NCI-H2227 (cell line): Measurements from ENCODE around the gene CACNG4.
"Not testable (repeated sequence)": the region's sequence is repeated elsewhere in the genome, so short reads cannot be mapped to it uniquely, and the experiment has no call there.

Experiments used
- DNase-seq: peaks from one replicate; lab custom pipeline; 2025; ENCODE audit not compliant: unreplicated experiment; lab: John Stamatoyannopoulos, UW

The CACNG4 gene

DNA sequence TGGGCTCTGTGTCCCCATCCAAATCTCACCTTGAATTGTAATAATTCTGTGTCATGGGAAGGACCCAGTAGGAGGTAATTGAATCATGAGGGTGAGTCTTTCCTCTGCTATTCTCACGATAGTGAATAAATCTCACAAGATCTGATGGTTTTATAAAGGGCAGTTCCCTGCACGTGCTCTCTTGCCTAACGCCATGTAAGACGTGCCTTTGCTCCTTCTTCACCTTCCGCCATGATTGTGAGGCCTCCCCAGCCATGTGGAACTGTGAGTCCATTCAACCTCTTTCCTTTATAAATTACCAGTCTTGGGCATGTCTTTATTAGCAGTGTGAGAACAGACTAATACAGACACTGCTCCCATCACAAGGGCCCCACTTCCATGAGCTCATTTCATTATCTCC, 76.6 kb downstream of the CACNG4 start:
- DNase-seq: not testable (repeated sequence)

DNA sequence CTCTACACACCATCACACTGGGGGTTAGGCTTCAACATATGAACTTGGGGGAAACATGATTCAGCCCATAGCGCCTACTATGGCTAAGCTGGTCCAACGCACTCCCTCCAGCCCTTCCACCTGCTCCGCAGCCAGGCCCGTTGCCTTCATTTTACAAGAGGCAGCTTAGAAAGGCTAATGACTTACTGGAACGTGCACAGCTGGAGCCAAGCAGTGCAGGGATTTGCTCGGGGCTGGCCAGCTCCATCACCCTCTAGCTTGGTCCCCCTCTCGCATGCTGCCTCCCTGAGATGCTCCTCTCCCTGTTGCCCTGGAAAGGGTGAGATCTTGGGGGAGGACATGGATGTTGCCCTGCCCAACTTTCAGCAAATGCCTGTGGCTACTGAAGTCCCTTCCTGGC, 77.0 kb downstream of the CACNG4 start:
- no peak for DNase-seq

DNA sequence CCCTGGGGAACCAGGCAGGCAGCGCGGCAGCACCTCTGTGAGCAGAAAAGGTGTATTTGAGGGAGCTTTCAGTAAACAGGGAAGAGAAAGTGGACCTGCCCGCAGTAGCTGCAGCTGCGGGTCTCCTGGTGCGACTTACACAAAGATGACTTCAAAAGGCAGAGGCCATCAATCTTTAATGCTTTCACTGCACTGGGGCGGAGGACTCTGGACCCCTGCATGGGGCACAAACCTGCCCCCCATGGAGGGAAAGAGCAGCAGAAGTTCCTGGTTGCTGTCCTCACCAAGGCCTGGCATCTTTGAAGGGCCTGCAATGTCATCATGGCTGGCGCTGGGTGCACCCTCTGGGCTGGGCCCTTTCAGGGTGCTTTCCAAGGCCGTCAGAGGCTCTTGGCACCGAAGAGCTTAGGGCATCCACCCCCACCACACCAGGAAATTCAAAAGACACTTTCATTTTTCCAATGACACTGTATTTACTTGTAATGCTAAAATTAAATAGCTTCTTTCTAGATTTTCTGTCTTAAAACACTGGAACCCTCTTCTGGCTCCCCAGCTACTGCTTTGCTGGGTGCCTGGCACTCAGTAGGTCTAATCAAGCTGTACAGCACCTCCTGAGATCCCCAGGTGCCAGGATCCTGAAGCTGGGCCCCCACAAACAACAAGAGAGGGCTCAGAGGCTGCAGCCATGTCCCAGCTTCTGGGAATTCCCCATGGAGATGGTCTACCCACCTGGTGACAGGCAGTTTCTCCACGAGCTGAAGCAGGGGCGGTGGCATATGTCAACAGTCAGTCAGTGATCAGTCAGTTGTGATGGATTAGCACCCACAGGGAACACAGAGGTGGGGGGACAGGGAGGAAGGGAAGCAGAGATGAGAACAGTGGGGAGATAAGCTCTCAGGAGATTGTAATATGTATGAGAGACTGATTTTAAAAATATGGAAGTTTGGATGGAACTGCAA, 77.7 kb downstream of the CACNG4 start:
- no peak for DNase-seq

DNA sequence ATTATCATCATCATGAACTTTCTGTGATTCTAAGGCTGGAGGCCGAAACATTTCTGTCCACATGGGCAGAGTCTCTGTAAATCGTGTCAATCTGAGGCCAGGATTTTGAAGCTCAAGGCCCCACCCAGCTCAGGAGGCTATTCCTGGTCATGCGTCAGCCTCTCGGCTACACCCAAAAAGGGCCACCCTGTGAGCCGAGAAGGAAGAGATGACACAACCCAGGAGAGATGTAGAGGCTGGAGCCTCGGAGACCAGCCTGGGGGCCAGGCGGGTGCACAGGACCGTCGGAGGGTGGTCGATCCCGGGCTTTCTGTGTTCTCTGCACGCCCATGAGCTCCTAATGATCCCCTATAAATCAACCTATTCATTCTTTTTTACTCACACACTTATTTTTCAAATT, 78.8 kb downstream of the CACNG4 start:
- no peak for DNase-seq

DNA sequence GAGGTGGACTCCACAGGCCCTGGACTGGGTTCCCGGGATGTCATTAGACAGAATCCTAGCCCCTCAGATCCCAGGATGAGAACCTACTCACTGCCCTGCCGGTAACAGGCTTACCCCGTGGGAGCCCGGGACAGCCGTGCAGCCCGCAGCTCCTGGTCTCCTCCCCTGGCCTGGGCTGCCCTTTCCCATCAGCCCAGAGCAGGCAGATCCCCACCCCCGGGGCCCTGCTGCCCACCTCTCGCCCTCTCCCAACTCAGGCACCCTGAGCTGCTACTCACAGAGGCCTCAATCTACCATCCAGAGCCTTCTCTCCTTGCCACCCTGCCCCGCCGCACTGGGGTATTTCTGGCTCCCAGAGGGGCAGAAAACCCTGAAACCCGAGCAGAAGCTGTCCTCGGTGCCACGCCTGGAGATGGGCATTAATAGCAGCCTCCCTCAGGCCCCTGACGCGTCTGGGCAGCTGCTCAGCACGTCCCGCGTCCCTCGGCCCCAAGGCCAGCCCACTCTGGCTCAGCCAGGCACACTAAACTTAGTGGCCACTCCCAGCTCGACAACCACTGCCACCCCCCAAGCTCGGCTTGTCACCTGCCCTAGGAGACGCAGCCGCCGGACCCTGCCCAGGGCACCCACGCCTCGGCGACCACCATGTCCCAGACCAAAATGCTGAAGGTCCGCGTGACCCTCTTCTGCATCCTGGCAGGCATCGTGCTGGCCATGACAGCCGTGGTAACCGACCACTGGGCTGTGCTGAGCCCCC, 79.7 kb downstream of the CACNG4 start, which contains the start of gene CACNG1:
Gene CACNG1, plus strand, starts transcription at position 539 of the 757 bp plus-strand sequence. Its CDS starts 107 bp downstream, at position 646.
- no peak for DNase-seq

DNA sequence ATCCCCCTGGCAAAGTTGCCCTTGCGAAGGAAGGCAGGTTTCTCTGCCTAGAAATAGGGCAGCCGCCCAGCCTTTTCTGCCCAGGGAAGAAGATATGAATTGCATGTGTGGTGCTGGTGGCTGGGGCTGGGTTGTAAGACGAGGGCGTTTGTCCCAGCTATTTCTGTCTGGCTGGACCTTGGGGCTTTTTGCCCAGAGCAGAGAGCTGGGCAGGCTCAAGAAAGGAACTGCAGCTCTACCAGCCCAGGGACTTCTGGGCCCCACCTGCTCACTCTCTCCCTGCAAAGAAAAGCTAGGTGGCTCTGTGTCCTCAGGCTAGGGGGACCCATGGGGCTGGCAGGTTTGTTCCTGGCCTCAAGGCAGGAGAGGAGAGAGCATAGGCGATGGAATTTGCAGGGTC, 80.4 kb downstream of the CACNG4 start:
- no peak for DNase-seq

DNA sequence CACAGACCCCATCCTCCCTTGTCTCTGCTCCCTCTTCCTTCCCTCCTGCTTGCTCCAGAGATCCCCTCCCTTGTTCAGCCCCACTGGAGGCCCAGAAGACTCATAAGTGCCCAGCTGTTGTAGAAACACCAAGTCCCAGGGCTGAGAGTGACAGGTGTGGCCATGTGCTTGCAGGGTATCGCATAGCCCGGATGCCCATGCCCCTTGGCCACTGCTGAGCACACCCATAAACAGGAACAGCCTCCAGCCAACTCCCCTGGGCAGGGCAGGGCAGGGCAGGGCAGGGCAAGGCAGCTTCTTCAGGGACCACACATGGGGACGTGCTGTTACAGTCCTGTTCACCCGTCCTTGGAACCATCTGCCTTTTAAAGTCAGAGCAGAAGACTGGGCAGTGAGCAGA, 81.9 kb downstream of the CACNG4 start:
- no peak for DNase-seq

DNA sequence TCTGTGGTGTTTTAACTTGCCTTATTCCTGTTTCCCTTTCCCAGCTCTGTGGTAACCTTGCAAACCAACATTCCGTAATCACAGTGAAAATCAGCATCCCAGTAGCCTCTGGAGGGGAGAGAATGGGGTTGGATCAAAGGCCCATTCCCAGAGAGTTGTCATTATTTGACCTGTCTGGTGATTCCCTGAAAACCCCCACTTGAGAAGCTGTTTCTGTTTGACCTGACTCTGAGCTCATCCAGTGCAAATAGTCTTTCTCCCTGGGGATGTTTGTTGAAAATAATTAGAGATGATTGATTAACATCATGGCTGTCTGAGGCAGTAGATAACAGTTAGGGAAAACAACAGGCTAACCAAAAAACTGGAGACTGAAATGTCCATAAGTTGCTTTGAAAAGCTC, 82.9 kb downstream of the CACNG4 start:
- DNase-seq: no peak

DNA sequence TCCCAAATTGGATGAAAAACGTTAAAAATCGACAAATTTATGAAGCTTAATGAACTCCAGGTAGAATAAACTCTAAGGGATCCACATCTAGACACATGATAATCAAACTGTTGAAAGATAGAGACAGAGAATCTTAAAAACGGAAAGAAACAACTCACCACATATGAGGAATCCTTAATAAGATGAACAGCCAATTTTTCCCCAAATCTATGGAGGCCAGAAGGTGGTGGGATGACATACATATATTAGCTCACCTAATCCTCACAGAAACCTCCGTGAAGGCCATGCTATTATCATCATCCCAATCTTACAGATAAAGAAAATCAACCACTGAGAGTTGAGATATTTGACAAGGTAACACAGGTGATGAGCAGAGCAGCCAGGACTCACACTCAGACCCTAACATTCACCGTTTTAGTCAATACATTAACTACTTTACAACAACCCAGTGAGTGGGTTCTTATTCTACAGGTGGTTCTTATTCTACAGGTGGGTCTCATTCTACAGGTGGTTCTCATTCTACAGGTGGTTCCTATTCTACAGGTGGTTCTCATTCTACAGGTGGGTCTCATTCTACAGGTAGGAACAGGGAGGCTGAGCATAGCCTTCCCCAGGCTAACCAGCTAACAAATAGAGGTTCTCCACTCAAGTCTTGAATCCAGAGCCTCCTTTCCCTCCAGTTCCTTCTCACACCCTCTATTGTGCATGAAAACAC, 84.7 kb downstream of the CACNG4 start:
- DNase-seq: no peak

DNA sequence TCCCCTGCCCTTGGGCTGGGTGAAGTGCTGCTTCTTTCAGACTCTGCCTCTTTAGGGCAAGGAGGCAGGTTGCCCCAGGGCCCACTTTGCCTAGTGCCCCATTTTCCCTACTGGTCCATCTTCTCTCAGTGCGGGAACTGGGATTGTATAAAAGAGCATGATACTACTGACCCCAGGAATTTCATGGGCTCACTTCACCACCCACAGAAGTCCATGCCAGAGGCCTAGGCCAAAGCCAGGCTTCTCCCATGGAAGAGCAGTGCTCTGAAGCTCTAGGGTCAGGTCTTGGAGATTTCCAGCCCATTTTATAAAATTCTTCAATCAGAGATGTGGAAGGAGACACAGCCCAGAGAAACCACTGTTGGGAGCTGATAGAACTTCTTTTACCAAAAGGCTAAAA, 85.6 kb downstream of the CACNG4 start:
- DNase-seq: no peak

DNA sequence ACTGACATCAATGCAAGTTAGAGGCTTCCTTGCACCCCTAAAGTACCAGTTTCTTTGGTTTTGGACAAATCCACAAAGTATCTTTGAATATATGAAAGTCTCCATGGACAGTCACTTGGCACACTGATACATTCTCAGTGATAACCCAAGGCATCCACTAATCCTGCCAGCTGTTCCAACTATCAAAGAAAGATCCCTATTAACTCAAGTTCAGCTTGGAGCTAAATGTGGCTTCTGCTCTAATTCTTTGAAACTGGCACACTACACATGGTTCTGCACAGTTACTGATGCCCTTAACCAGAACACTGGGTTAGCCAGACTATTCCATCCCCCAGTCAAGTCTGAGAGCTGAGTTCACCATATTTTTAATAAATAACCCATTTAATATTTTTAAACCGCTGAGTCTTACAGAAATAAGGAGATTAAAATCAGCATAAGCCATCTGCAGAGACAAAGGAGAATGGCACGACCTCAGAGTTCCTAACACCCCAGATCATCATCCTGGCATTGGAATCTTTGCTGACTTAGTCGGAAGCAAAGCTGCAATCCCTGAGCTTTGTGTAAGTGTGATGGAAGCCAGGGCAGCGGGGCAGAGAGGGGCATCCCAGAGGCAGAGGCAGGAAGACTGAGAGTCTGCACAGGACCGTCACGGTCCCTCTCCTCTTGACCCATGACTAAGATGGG, 86.1 kb downstream of the CACNG4 start:
- DNase-seq: no peak

DNA sequence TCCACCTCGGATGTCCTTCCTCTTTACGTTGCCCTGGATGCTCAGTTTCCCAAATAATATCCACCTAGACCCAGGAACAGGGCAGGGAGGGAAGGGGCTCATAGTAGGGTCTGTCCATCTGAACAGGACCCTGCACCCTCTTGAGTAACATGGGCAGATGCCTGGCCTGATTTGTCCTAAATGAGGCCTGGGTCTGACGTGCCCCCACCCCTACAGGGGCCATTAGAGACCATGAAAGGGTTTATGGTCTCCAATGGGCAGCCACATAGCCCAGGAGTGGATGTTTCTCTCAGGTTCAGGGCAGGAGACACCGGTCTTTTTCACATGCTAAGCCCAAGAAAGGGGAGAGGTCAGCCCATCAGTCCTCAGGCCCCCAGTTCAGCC, 86.6 kb downstream of the CACNG4 start:
- no peak for DNase-seq

DNA sequence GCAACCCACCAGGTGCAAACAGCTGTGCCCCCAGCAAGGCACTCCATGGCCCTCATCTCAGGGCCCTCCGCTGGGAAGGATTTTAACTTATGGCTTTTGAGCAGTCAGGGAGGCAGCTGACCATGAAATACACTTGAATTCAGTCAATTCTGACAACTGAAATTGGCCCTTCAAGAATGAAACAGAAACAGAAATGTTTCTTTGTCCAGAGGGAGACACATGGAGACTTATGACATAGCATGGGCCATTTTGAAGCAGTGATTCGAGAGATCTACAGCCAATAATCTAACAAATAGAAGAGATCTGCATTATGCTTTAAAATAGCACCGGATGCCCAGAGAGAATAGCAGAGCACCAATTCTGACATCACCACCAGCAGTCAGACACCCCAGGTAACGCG, 87.3 kb downstream of the CACNG4 start:
- DNase-seq: no peak

DNA sequence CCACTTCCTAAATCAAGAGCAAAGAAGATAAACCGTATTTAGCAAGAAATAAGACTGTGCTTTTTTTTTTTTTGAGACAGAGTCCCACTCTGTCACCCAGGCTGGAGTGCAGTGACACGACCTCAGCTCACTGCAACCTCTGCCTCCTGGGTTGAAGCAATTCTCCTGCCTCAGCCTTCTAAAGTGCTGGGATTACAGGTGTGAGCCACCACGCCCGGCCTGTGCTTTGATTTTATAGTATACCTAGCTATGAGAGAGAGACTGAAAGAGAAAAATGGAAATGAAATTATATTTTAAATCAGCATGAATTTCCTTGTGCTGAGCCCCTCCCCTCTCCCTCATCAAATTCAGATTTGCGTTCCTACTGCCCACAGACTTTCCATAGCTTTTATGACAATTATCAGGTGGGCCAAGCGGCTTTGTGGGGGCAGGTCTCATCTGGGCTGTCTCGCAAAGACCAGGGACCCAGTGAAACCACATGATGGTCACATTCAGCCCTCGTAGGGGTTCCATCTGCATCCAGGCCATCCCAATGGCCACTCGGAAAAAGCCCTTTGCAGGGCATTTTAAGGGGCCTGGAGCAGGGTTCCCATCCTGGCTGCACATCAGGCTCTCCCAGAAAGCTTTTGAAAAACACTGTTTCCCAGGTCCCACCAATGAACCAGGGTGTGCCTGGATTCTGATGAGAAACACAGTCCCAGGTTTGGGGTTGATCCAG, 88.4 kb downstream of the CACNG4 start:
- no peak for DNase-seq

DNA sequence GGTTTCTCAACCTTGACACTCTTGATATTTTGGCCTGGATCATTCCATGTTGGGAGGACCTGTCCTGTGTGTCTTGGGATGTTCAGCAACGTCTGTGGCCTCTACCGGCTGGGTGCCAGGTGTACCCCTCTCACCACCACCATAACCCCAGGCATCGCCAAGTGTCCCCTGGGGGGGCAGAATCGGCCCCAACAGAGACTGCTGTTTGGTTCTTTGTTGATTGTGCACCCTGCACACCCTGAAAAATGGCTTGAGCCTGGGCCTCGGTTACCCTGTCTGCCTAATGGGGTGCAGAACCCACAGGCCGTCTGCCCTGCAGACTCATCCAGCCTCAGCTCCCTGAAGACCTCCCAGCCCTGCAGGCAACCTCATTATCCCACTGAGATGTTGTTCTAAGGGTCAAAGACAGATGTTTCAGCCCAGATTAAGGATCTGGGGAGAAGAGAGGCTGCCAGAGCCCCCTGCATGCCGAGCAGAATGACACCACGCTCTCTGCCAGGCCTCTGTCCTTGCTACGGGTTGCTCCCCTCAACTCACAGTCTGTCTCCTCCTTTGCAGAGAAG, 89.0 kb downstream of the CACNG4 start:
- no peak for DNase-seq

DNA sequence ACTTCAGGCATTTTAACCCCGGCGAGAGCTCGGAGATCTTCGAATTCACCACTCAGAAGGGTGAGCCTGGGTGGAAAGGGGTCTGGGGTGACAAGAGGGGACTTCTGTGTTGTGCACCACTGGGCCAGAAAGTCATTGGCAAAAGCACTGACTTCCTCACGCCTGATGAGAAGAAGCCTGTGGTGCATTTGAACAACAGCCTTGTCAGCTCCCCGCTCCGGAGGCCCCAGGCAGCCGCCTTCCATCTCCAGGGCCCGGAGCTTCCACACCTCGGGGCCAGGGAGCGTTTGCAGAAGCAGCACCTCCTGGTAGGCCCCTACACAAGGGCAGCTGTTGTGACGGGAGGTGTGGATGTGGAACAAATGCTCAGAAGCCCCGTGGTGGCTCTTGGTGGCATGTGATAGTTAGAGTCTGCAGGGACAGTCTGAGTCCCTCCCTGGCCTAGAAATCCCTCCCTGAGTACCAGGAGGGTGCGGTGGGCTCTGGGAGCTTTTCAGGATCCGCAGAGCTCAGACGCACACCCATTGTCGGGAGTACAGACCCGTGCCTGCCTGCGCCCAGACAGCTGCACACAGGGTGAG, 89.6 kb downstream of the CACNG4 start:
- no peak for DNase-seq

DNA sequence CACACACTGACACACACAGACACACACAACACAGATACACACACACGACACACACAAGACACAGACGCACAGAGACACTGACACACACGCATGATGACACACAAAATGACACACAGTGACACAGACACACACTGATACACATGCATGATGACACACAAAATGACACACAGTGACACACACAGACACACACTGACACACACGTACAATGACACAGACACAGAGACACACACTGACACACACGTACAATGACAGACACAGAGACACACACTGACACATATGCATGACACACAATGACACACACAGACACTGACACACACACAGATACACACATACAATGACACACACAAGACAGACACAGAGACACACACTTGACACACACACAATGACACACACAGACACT, 90.1 kb downstream of the CACNG4 start:
- no peak for DNase-seq

DNA sequence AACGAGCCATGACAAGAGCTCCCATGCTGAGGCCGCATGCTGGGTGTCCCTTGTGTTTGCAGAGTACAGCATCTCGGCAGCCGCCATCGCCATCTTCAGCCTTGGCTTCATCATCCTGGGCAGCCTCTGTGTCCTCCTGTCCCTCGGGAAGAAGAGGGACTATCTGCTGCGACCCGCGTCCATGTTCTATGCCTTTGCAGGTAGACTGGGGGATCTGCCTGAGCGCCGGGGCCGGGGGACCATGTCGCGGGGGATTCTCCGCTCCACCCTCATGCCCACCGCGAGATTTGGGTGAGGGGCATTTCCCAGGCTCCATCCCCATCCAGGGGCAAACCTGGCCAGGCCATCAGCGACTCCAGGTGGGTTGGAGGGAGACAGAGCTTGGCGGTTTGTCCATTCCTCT, 90.5 kb downstream of the CACNG4 start:
- DNase-seq: no peak
